ENCODE measurements around the gene DNAJC1. TPM values are rescaled to one million over a fixed set of nuclear protein-coding genes. Genes with fewer than 3 reads are reported as not detected.

DNAJC1 gene
- total RNA-seq, 1 experiment from 2014 or later = 13.2 TPM

DNA sequence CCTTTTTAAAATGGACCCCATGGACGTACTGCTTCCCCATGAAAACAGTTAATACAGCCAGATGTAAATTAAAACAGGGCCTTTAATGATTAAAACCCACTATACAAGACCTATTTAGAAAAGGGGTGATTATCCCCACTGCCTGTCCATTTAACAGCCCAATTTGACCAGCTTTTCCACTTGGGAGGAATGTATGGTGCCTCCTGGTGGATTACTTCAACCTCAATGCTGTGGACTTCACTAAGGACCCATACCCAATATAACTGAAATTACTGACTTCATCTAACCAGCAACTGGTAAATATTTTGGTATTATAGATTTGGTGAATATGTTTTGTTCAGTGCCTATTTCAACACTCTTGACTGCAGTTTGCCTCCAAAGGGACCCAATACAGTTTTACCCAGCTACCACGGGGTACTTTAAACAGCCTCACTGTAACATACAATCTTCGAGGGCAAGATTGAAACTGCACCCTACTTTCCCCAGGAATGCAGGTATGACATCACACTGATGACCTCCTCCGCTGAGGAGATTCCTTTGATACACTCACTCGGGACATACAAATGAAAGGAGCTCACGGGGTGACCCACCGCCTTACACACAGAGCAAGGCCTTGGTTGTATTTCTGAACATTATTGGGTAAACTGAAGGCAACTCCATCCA, 192.8 kb downstream of the DNAJC1 start (continued):
- TF ChIP-seq ZNF532 (CRISPR knock-in tag; IDR thresholded peaks at IDR 0.05; ENCODE audit: borderline replicate concordance) = no peak
- TF ChIP-seq ZNF232 (CRISPR knock-in tag; IDR thresholded peaks at IDR 0.05) = no peak
- TF ChIP-seq ZNF416 (CRISPR knock-in tag; IDR thresholded peaks at IDR 0.05) = no peak
- TF ChIP-seq FOXP4 (CRISPR knock-in tag; IDR thresholded peaks at IDR 0.05) = no peak
- no peak for TF ChIP-seq ZNF219 (CRISPR knock-in tag; IDR thresholded peaks at IDR 0.05; ENCODE audit: borderline replicate concordance)
- no peak for TF ChIP-seq AR (CRISPR knock-in tag; IDR thresholded peaks at IDR 0.05)
- TF ChIP-seq ZNF281 (CRISPR knock-in tag; IDR thresholded peaks at IDR 0.05) = no peak

DNA sequence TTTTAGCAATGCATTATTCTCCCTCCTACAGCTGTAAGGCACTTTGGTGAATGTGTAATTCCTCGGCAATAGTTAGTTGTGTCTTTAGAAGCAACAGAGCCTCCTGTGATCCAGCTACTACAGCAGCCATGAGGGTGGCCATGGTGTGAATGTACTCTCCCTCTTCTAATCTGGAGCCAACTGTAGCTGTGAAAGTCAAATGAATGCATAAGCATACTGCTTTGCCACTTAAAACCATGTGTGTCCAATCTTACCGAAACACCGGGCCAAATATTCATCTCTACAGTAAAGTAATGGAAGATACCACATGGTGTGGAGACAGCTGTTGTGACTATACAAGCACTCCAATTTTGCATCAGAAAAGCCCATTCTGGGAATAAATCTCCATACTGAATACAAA, 195.0 kb downstream of the DNAJC1 start:
- Mint-ChIP-seq H3K27ac (peak overlapping the region; percentile 97), H3K27me3 (ENCODE audit: low read depth) (no peaks in the 10 kb centered on the region), H3K36me3 (peaks cover 2% of the 10 kb centered on the region; the same call in 1 of the 2 replicates), H3K9me3 (peaks cover under 1% of the 10 kb centered on the region; the same call in 1 of the 2 replicates), H3K4me1 (peaks cover 47% of the 10 kb centered on the region), H3K4me3 (no peak overlapping the region)
- ATAC-seq (peak; percentile 15; the same call in 1 of the 2 replicates), DNase-seq (ENCODE audit: low spot score) (no peak)
- CTCF ChIA-PET = interaction anchor here (1.6 kb wide), 1 partner anchor 76 kb away, joined by 3 read pairs; no protein-coding TSS in a partner anchor
- POLR2A ChIA-PET = interaction anchor here (0.6 kb wide), 1 partner anchor 51 kb away, joined by 3 read pairs; no protein-coding TSS in a partner anchor
- TF ChIP-seq, protein P1, sequence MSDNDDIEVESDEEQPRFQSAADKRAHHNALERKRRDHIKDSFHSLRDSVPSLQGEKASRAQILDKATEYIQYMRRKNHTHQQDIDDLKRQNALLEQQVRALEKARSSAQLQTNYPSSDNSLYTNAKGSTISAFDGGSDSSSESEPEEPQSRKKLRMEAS (CRISPR knock-in tag; IDR thresholded peaks at IDR 0.05) = no peak
- TF ChIP-seq, protein P2, sequence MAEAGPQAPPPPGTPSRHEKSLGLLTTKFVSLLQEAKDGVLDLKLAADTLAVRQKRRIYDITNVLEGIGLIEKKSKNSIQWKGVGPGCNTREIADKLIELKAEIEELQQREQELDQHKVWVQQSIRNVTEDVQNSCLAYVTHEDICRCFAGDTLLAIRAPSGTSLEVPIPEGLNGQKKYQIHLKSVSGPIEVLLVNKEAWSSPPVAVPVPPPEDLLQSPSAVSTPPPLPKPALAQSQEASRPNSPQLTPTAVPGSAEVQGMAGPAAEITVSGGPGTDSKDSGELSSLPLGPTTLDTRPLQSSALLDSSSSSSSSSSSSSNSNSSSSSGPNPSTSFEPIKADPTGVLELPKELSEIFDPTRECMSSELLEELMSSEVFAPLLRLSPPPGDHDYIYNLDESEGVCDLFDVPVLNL (CRISPR knock-in tag; IDR thresholded peaks at IDR 0.05; ENCODE audit: borderline replicate concordance, low read depth) = no peak
- no peak for TF ChIP-seq ZNF512 (CRISPR knock-in tag; IDR thresholded peaks at IDR 0.05; ENCODE audit: borderline replicate concordance)
- no peak for TF ChIP-seq NFATC4 (CRISPR knock-in tag; IDR thresholded peaks at IDR 0.05)
- no peak for TF ChIP-seq SOX15 (CRISPR knock-in tag; IDR thresholded peaks at IDR 0.05)
- no peak for TF ChIP-seq RORB (CRISPR knock-in tag; IDR thresholded peaks at IDR 0.05)
- TF ChIP-seq, protein P3, sequence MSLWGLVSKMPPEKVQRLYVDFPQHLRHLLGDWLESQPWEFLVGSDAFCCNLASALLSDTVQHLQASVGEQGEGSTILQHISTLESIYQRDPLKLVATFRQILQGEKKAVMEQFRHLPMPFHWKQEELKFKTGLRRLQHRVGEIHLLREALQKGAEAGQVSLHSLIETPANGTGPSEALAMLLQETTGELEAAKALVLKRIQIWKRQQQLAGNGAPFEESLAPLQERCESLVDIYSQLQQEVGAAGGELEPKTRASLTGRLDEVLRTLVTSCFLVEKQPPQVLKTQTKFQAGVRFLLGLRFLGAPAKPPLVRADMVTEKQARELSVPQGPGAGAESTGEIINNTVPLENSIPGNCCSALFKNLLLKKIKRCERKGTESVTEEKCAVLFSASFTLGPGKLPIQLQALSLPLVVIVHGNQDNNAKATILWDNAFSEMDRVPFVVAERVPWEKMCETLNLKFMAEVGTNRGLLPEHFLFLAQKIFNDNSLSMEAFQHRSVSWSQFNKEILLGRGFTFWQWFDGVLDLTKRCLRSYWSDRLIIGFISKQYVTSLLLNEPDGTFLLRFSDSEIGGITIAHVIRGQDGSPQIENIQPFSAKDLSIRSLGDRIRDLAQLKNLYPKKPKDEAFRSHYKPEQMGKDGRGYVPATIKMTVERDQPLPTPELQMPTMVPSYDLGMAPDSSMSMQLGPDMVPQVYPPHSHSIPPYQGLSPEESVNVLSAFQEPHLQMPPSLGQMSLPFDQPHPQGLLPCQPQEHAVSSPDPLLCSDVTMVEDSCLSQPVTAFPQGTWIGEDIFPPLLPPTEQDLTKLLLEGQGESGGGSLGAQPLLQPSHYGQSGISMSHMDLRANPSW (CRISPR knock-in tag; conservative IDR thresholded peaks at IDR 0.05; ENCODE audit: low read depth) = no peak
- TF ChIP-seq FOXJ3 (CRISPR knock-in tag; IDR thresholded peaks at IDR 0.05; ENCODE audit: borderline replicate concordance) = no peak
- no peak for TF ChIP-seq KAT7 (CRISPR knock-in tag; IDR thresholded peaks at IDR 0.05; ENCODE audit: borderline replicate concordance)
- no peak for TF ChIP-seq TP53 (CRISPR knock-in tag; IDR thresholded peaks at IDR 0.05)

Measured in WTC11 (cell line).